Astrocyte (in vitro differentiated cells and primary cell): Measurements from ENCODE around the gene PLK3. TPM values are rescaled to one million over a fixed set of nuclear protein-coding genes. Genes with fewer than 3 reads are reported as not detected.
A peak's percentile ranks its signal among the peaks of the same experiment; 100 is the strongest.

Source experiments
- DNase-seq: peaks from one replicate; pipeline ENCODE4 v3.0.0-alpha.2; 2010; ENCODE audit warnings: low read depth
- FAIRE-seq: peaks from 2 replicates; lab custom pipeline; 2011; peaks lifted over from hg19 to GRCh38; lab: Jason Lieb, UNC
- H2AFZ ChIP-seq: 2 replicates; pipeline ENCODE4 v1.6.0; 2012; ENCODE audit warnings: low read depth, low read length, inconsistent platforms
- H3K27ac ChIP-seq: 2 replicates; pipeline ENCODE4 v1.5.1; 2011; ENCODE audit warnings: low read depth, low read length, inconsistent platforms
- H3K27me3 ChIP-seq: 2 replicates; pipeline ENCODE4 v1.6.0; 2011; ENCODE audit warnings: low read length, inconsistent platforms; ENCODE audit not compliant: insufficient read depth
- H3K36me3 ChIP-seq: 2 replicates; pipeline ENCODE4 v1.5.1; 2011; ENCODE audit warnings: low read length, inconsistent platforms; ENCODE audit not compliant: insufficient read depth
- H3K4me1 ChIP-seq: 2 replicates; pipeline ENCODE4 v1.5.1; 2011; ENCODE audit warnings: low read length, inconsistent platforms; ENCODE audit not compliant: insufficient read depth
- H3K4me2 ChIP-seq: 2 replicates; pipeline ENCODE4 v1.6.0; 2012; ENCODE audit warnings: low read length, inconsistent platforms
- H3K4me3 ChIP-seq: 2 replicates; pipeline ENCODE4 v1.5.1; 2011; ENCODE audit warnings: low read depth, mild to moderate bottlenecking, low read length, inconsistent platforms; ENCODE audit not compliant: insufficient read depth
- H3K79me2 ChIP-seq: 2 replicates; pipeline ENCODE4 v1.6.0; 2012; ENCODE audit warnings: mild to moderate bottlenecking, low read length, inconsistent platforms; ENCODE audit not compliant: insufficient read depth
- H3K9ac ChIP-seq: 2 replicates; pipeline ENCODE4 v1.6.0; 2012; ENCODE audit warnings: mild to moderate bottlenecking, low read length, inconsistent platforms
- H3K9me3 ChIP-seq: 2 replicates; pipeline ENCODE4 v1.5.1; 2012; ENCODE audit warnings: low read depth, mild to moderate bottlenecking, low read length, inconsistent platforms; ENCODE audit not compliant: insufficient read depth
- H4K20me1 ChIP-seq: 2 replicates; pipeline ENCODE4 v1.6.0; 2012; ENCODE audit warnings: low read length, inconsistent platforms; ENCODE audit not compliant: insufficient read depth
- H3K27ac Mint-ChIP-seq: one replicate; pipeline ENCODE4 v1.8.0; 2021; ENCODE audit warnings: mild to moderate bottlenecking, mixed read lengths; ENCODE audit not compliant: unreplicated experiment
- H3K27me3 Mint-ChIP-seq: one replicate; pipeline ENCODE4 v1.8.0; 2021; ENCODE audit warnings: low read depth, mixed read lengths; ENCODE audit not compliant: unreplicated experiment
- H3K36me3 Mint-ChIP-seq: one replicate; pipeline ENCODE4 v1.8.0; 2021; ENCODE audit warnings: low read depth, mixed read lengths; ENCODE audit not compliant: unreplicated experiment
- H3K4me1 Mint-ChIP-seq: one replicate; pipeline ENCODE4 v1.8.0; 2021; ENCODE audit warnings: low read depth, mixed read lengths; ENCODE audit not compliant: unreplicated experiment
- H3K4me3 Mint-ChIP-seq: one replicate; pipeline ENCODE4 v1.8.0; 2021; ENCODE audit warnings: mild to moderate bottlenecking, moderate library complexity, mixed read lengths; ENCODE audit not compliant: unreplicated experiment
- H3K9me3 Mint-ChIP-seq: one replicate; pipeline ENCODE4 v1.8.0; 2021; ENCODE audit warnings: mild to moderate bottlenecking, mixed read lengths; ENCODE audit not compliant: unreplicated experiment
- EZH2 ChIP-seq: IDR thresholded peaks from 2 replicates; pipeline ENCODE4 v1.6.1; 2012; ENCODE audit warnings: mild to moderate bottlenecking, low read length, inconsistent platforms; ENCODE audit not compliant: insufficient read depth
- total RNA-seq: library from RNA; stranded (reverse); gene quantifications from 2 replicates; pipeline ENCODE4 v1.2.1, GENCODE V29; 2021
- TF ChIP-seq, protein P1 (sequence below): IDR thresholded peaks from 2 replicates; pipeline ENCODE4 v1.5.1; 2011; ENCODE audit warnings: low read depth, mild to moderate bottlenecking, inconsistent platforms, low read length, moderate library complexity; ENCODE audit not compliant: insufficient read depth

PLK3 gene
- total RNA-seq, 1 donor from 2014 or later: 66.4 TPM

DNA sequence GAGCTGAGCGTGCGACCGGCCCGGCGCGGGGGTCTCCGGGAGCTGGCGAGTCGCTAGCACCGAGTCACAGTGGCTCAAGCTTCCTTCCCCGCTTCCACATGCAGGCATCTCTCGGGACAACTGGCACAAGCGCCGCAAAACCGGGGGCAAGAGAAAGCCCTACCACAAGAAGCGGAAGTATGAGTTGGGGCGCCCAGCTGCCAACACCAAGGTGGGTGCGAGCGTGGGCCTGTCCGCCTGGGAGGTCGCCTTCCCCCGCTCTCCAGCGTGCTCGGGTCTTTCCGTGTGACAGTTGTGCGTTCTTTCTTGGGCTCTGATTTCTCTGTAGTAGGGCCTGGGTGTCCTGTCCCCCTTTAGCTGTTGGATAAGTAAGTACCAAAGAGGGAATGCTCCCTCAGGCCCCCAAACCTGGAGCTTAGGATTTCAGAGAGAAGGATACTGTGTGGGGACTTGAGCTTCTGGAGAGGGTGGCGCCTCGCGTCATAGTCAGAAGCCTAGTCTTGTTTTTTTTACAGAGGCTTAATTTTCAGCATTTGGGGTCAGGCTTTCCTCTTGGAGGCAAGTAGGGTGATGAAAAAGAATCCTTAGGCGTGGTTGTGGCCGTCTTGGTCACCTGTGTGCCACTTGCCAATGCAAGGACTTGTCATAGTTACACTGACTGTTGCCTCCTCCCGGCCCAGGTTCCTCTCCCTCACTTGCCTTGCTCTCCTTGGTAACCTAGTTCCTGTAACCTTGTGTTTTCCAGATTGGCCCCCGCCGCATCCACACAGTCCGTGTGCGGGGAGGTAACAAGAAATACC is 24.0 kb upstream of the PLK3 start:
- peaks cover 27% of the 10 kb centered on the region for H3K36me3 ChIP-seq
- peak overlapping the region; percentile 95 for H3K4me2 ChIP-seq
- peaks cover 20% of the 10 kb centered on the region for H3K4me1 Mint-ChIP-seq
- no peak for FAIRE-seq
- peaks cover 53% of the 10 kb centered on the region for H4K20me1 ChIP-seq
- H3K4me1 ChIP-seq: peaks cover 18% of the 10 kb centered on the region
- DNase-seq: no peak
- H3K27me3 ChIP-seq: no peaks in the 10 kb centered on the region
- peak overlapping the region; percentile 95 for H3K27ac ChIP-seq
- TF ChIP-seq, protein P1, sequence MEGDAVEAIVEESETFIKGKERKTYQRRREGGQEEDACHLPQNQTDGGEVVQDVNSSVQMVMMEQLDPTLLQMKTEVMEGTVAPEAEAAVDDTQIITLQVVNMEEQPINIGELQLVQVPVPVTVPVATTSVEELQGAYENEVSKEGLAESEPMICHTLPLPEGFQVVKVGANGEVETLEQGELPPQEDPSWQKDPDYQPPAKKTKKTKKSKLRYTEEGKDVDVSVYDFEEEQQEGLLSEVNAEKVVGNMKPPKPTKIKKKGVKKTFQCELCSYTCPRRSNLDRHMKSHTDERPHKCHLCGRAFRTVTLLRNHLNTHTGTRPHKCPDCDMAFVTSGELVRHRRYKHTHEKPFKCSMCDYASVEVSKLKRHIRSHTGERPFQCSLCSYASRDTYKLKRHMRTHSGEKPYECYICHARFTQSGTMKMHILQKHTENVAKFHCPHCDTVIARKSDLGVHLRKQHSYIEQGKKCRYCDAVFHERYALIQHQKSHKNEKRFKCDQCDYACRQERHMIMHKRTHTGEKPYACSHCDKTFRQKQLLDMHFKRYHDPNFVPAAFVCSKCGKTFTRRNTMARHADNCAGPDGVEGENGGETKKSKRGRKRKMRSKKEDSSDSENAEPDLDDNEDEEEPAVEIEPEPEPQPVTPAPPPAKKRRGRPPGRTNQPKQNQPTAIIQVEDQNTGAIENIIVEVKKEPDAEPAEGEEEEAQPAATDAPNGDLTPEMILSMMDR: no peak
- TF ChIP-seq EZH2: no peak
- H3K79me2 ChIP-seq: peaks cover 45% of the 10 kb centered on the region
- H3K9me3 Mint-ChIP-seq: no peaks in the 10 kb centered on the region
- peaks cover 22% of the 10 kb centered on the region for H3K36me3 Mint-ChIP-seq
- H3K9me3 ChIP-seq: no peaks in the 10 kb centered on the region
- H3K9ac ChIP-seq: peak overlapping the region; percentile 97
- H3K27me3 Mint-ChIP-seq: no peaks in the 10 kb centered on the region
- peak overlapping the region; percentile 86 for H3K4me3 ChIP-seq
- peak overlapping the region; percentile 92 for H3K4me3 Mint-ChIP-seq
- peak overlapping the region; percentile 78 for H2AFZ ChIP-seq
- peak overlapping the region; percentile 59 for H3K27ac Mint-ChIP-seq

- Histone ChIP-seq H3K27me3 (no peaks in the 10 kb centered on the region), H4K20me1 (peaks cover 55% of the 10 kb centered on the region), H2AFZ (no peak overlapping the region), H3K9me3 (no peaks in the 10 kb centered on the region), H3K36me3 (peaks cover 27% of the 10 kb centered on the region), H3K27ac (peak overlapping the region; percentile 95), H3K79me2 (peaks cover 45% of the 10 kb centered on the region), H3K4me1 (peaks cover 18% of the 10 kb centered on the region), H3K4me3 (peak overlapping the region; percentile 86), H3K4me2 (peak overlapping the region; percentile 95), H3K9ac (peak overlapping the region; percentile 97)
- DNase-seq: no peak
- H3K9me3 Mint-ChIP-seq: no peaks in the 10 kb centered on the region
- H3K4me3 Mint-ChIP-seq: peak overlapping the region; percentile 92
- no peak for FAIRE-seq
- H3K4me1 Mint-ChIP-seq: peaks cover 20% of the 10 kb centered on the region
- peak overlapping the region; percentile 59 for H3K27ac Mint-ChIP-seq
- TF ChIP-seq EZH2: no peak
- TF ChIP-seq, protein P1: no peak
- peaks cover 25% of the 10 kb centered on the region for H3K36me3 Mint-ChIP-seq
- no peaks in the 10 kb centered on the region for H3K27me3 Mint-ChIP-seq
Observed at GRCh38 chr1:44776730-44777068, 23.5 kb upstream of the PLK3 start.

GRCh38 chr1:44777547-44777946 is 22.6 kb upstream of the PLK3 start:
- H3K27me3 ChIP-seq: no peaks in the 10 kb centered on the region
- peaks cover 45% of the 10 kb centered on the region for H3K79me2 ChIP-seq
- Mint-ChIP-seq H3K4me1 (peaks cover 20% of the 10 kb centered on the region), H3K27me3 (no peaks in the 10 kb centered on the region), H3K36me3 (peaks cover 25% of the 10 kb centered on the region), H3K27ac (peak overlapping the region; percentile 64), H3K9me3 (no peaks in the 10 kb centered on the region), H3K4me3 (peak overlapping the region; percentile 92)
- DNase-seq (no peak), FAIRE-seq (no peak)
- TF ChIP-seq, protein P1: no peak
- TF ChIP-seq EZH2: no peak
- no peak overlapping the region for H3K27ac ChIP-seq
- H3K36me3 ChIP-seq: peaks cover 27% of the 10 kb centered on the region
- peaks cover 18% of the 10 kb centered on the region for H3K4me1 ChIP-seq
- H3K4me2 ChIP-seq: peak overlapping the region; percentile 95
- no peaks in the 10 kb centered on the region for H3K9me3 ChIP-seq
- no peak overlapping the region for H2AFZ ChIP-seq
- H4K20me1 ChIP-seq: peaks cover 55% of the 10 kb centered on the region
- H3K9ac ChIP-seq: peak overlapping the region; percentile 97
- H3K4me3 ChIP-seq: peak overlapping the region; percentile 86
